ENCODE data around the gene PTGR2. TPM values are rescaled to one million over a fixed set of nuclear protein-coding genes. Genes with fewer than 3 reads are reported as not detected.

PTGR2 gene
- total and polyA plus RNA-seq, 2 of the 8 experiments (the other 6 are each of a cell fraction or from before 2014, with no cell fraction given) = 6.0 to 17.5 TPM

DNA sequence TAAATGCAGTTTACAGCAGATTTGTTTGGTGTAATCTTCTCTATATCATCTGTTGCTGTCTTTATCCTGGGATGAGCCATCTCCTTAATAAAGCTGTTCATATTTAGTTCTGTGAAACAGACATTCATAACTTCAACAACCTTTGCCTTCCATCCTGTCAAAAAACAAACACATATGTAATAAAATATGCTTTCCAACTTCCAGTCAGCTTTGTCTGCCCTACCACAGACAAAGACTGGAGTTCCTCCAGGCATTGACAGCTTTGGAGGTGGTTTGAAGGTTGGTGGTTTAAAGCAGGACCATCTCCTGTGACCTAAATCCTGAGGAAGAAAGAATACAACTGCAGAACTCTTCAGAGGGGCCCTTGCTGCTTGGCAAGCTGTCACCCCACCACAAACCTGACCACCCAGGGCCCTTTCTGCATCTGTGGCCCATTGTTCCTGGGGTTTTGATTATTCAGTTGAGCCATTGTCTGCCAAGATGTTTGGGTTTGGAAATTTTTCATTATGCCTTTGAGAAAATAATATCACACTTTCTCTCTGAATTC lies 28.2 kb upstream of the PTGR2 start:
- no peaks in the 10 kb centered on the region for H4K20me1 ChIP-seq (replicated peaks in 1 of 2; ENCODE audit: control insufficient read depth in 1 of 2, insufficient read depth in 2 of 2, low read length in 2 of 2)
- no peak overlapping the region for H3K4ac ChIP-seq (replicated peaks; ENCODE audit: insufficient read length, low read depth, low read length)
- H2AK5ac ChIP-seq (ENCODE audit: low read depth, low read length) = no peak overlapping the region
- H4K8ac ChIP-seq (ENCODE audit: extremely low read depth, insufficient read depth, low read length) = no peak overlapping the region
- H2BK20ac ChIP-seq (ENCODE audit: low read length) = no peak overlapping the region
- H3K27me3 ChIP-seq (replicated peaks in 1 of 4; ENCODE audit: control insufficient read depth in 3 of 4, extremely low read depth in 1 of 4, insufficient read depth in 3 of 4, low read length in 3 of 4) = no peaks in the 10 kb centered on the region; a peak in 1 of 7 replicates
- H3K18ac ChIP-seq (ENCODE audit: extremely low read depth, low read length) = no peak overlapping the region
- H3K14ac ChIP-seq (ENCODE audit: insufficient read length) = no peak overlapping the region
- no peak overlapping the region for H3K23ac ChIP-seq (ENCODE audit: insufficient read length)
- no peaks in the 10 kb centered on the region for H3K79me1 ChIP-seq (ENCODE audit: low read depth, low read length)
- H3K4me2 ChIP-seq (ENCODE audit: insufficient read depth in 1 of 2, low read depth in 2 of 2, low read length in 2 of 2) = no peak overlapping the region
- no peaks in the 10 kb centered on the region; the same call in 1 of the 2 replicates for H3K23me2 ChIP-seq (ENCODE audit: low read depth, low read length)
- H2BK5ac ChIP-seq (ENCODE audit: low read depth, low read length) = no peak overlapping the region
- no peak for FAIRE-seq
- no peak overlapping the region for H3K27ac ChIP-seq (ENCODE audit: low read depth, low read length)
- POLR2A ChIA-PET (ENCODE audit: partially characterized antibody) = no interaction called here
- DNase-seq (ENCODE audit: low read depth in 1 of 2, low spot score in 2 of 2) = no peak
- H3K36me3 ChIP-seq (ENCODE audit: control insufficient read depth in 2 of 4, insufficient read depth in 4 of 4, low read length in 3 of 4) = no peaks in the 10 kb centered on the region
- H3K9ac ChIP-seq (replicated peaks in 1 of 4; ENCODE audit: extremely low read depth in 1 of 4, low read depth in 3 of 4, low read length in 3 of 4) = no peak overlapping the region
- H2BK15ac ChIP-seq (ENCODE audit: low read length) = no peak overlapping the region
- no peak overlapping the region for H2AFZ ChIP-seq (ENCODE audit: low read length)
- CTCF ChIA-PET (ENCODE audit: partially characterized antibody) = interaction anchor here (0.5 to 10.0 kb wide), 12 partner anchors 9 to 106 kb away, joined by 3 to 133 read pairs (median 4); no protein-coding TSS in a partner anchor
- H3K56ac ChIP-seq (replicated peaks; ENCODE audit: insufficient read length, low read depth, low read length) = no peak overlapping the region
- H3K4me1 ChIP-seq (replicated peaks in 1 of 4; ENCODE audit: control insufficient read depth in 3 of 4, insufficient read depth in 4 of 4, low read length in 3 of 4) = no peaks in the 10 kb centered on the region
- no peaks in the 10 kb centered on the region for H3K9me3 ChIP-seq (ENCODE audit: insufficient read depth in 2 of 2, low read depth in 1 of 2, low read length in 1 of 2)
- H4K5ac ChIP-seq (ENCODE audit: insufficient read length, low read depth, low read length) = no peak overlapping the region
- no peak overlapping the region for H2BK120ac ChIP-seq (replicated peaks; ENCODE audit: low read depth, low read length)
- H3K4me3 ChIP-seq (ENCODE audit: extremely low read depth in 1 of 4, insufficient read depth in 2 of 4, low read depth in 3 of 4, low read length in 4 of 4) = no peak overlapping the region
- H2BK12ac ChIP-seq (ENCODE audit: low read depth, low read length) = no peak overlapping the region
- H3K79me2 ChIP-seq (ENCODE audit: control insufficient read depth in 1 of 2, insufficient read depth in 2 of 2, low read length in 2 of 2) = no peaks in the 10 kb centered on the region
- H4K91ac ChIP-seq (replicated peaks; ENCODE audit: insufficient read length, low read length) = no peak overlapping the region
- TF ChIP-seq TAF7 (optimal IDR thresholded peaks at IDR 0.05; ENCODE audit: borderline replicate concordance, low read depth, low read length) (no peak), CREB1 (IDR thresholded peaks at IDR 0.05) (no peak), CHD2 (IDR thresholded peaks at IDR 0.05; ENCODE audit: low read length) (no peak), RNF2 (IDR thresholded peaks at IDR 0.05; ENCODE audit: borderline replicate concordance, low read depth, low read length, missing control alignments, poor library complexity, severe bottlenecking) (no peak), SIRT6 (IDR thresholded peaks at IDR 0.05; ENCODE audit: low read length) (no peak), EGR1 (IDR thresholded peaks at IDR 0.05; ENCODE audit: borderline replicate concordance, low read depth, low read length) (no peak), HDAC6 (IDR thresholded peaks at IDR 0.05; ENCODE audit: low read depth, low read length) (no peak)
- TF ChIP-seq, protein P1, sequence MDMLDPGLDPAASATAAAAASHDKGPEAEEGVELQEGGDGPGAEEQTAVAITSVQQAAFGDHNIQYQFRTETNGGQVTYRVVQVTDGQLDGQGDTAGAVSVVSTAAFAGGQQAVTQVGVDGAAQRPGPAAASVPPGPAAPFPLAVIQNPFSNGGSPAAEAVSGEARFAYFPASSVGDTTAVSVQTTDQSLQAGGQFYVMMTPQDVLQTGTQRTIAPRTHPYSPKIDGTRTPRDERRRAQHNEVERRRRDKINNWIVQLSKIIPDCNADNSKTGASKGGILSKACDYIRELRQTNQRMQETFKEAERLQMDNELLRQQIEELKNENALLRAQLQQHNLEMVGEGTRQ (IDR thresholded peaks at IDR 0.05; ENCODE audit: low read length) = no peak
- TF ChIP-seq, protein P2, sequence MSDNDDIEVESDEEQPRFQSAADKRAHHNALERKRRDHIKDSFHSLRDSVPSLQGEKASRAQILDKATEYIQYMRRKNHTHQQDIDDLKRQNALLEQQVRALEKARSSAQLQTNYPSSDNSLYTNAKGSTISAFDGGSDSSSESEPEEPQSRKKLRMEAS (IDR thresholded peaks at IDR 0.05) = no peak
